Measurements from ENCODE around the gene CLSTN3. TPM values are rescaled to one million over a fixed set of nuclear protein-coding genes. Genes with fewer than 3 reads are reported as not detected.

CLSTN3 gene
- total RNA-seq, 2 donors from 2014 or later: 27.5 to 64.9 TPM

- WGBS, 2 donors: 84 to 89% methylated on average over 3 of the region's 3 CpGs
- H3K9me3 ChIP-seq: no peaks in the 10 kb centered on the region
Observed at GRCh38 chr12:7206691-7207090, 76.5 kb downstream of the CLSTN3 start.

DNA sequence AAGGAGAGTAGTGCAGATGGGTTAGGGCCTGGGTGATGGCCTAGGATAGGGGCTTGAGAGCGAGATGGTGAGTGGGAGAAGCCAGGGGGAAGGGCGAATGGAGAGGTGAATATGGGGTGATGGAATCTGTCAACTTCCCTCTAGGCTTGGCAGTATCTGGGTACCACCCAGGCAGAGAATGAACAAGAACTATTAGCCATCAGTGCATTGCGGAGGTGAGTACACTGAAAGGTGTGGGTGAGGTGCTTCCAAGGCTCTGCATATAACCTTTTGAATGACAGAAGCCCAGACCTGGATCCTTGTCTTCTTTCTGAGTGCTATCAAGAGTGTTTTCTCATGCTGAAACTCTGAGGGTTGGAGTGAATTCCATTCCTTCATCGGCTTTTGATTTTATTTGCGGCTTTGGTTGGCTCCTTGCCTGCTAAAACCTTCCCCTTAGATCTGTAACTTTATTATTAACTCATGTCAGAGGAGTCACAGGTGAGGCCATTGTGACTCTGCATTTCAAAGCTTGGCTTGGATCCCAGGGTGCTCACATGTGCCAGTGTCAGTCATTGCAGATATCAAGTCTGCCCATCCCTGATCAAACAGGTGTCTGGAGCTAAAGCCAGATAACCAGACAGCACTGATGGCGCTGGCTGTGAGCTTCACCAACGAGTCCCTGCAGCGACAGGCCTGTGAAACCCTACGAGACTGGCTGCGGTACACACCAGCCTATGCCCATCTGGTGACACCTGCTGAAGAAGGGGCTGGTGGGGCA lies 77.9 kb downstream of the CLSTN3 start:
- Histone ChIP-seq H3K36me3 (replicated peaks in 1 of 2; ENCODE audit: insufficient read depth in 1 of 2, low read depth in 2 of 2) (peaks cover 17 to 43% of the 10 kb centered on the region in 2 donors), H3K9me3 (no peaks in the 10 kb centered on the region), H3K4me1 (no peaks in the 10 kb centered on the region), H3K27me3 (no peaks in the 10 kb centered on the region), H3K4me3 (no peak overlapping the region), H3K27ac (no peak overlapping the region)
- TF ChIP-seq, protein P1, sequence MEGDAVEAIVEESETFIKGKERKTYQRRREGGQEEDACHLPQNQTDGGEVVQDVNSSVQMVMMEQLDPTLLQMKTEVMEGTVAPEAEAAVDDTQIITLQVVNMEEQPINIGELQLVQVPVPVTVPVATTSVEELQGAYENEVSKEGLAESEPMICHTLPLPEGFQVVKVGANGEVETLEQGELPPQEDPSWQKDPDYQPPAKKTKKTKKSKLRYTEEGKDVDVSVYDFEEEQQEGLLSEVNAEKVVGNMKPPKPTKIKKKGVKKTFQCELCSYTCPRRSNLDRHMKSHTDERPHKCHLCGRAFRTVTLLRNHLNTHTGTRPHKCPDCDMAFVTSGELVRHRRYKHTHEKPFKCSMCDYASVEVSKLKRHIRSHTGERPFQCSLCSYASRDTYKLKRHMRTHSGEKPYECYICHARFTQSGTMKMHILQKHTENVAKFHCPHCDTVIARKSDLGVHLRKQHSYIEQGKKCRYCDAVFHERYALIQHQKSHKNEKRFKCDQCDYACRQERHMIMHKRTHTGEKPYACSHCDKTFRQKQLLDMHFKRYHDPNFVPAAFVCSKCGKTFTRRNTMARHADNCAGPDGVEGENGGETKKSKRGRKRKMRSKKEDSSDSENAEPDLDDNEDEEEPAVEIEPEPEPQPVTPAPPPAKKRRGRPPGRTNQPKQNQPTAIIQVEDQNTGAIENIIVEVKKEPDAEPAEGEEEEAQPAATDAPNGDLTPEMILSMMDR (IDR thresholded peaks at IDR 0.05): no peak
- TF ChIP-seq POLR2A (IDR thresholded peaks at IDR 0.05): no peak
- intact Hi-C loops (cut with DNase I): no loop called here
- no peak for DNase-seq
- 90 to 97% methylated on average over 7 to 10 of the region's 10 CpGs for WGBS, 2 donors
- no peak for ATAC-seq

More at GRCh38 chr12:7206691-7207090, 76.5 kb downstream of the CLSTN3 start:
- H3K27me3 ChIP-seq: no peaks in the 10 kb centered on the region
- no peaks in the 10 kb centered on the region for H3K4me1 ChIP-seq
- peaks cover 17 to 49% of the 10 kb centered on the region in 2 donors for H3K36me3 ChIP-seq (replicated peaks in 1 of 2; ENCODE audit: insufficient read depth in 1 of 2, low read depth in 2 of 2)
- ATAC-seq: no peak
- no peak overlapping the region for H3K4me3 ChIP-seq
- intact Hi-C loops (cut with DNase I): no loop called here
- DNase-seq: no peak
- TF ChIP-seq POLR2A (IDR thresholded peaks at IDR 0.05): no peak
- TF ChIP-seq, protein P1 (IDR thresholded peaks at IDR 0.05): no peak
- no peak overlapping the region for H3K27ac ChIP-seq

Small RNA genes lying within 50 kb of the gene (small RNA-seq; reads per million reads assigned to genes)
- gene RNU6-485P: not detected

Other genes starting within 250 kb of the CLSTN3 start
- 10 to 100 TPM in 1 of 2 donors, 1 to 10 TPM in 1; 7.0 to 21.1 TPM for gene LRRC23, start 225.5 kb upstream of the CLSTN3 start, total RNA-seq
- gene ENO2, start 215.8 kb upstream of the CLSTN3 start, total RNA-seq: 10 to 100 TPM in 1 of 2 donors, 1 to 10 TPM in 1; 4.4 to 11.9 TPM
- gene ATN1, start 202.4 kb upstream of the CLSTN3 start, total RNA-seq: 10 to 100 TPM; 36.1 to 86.7 TPM
- gene RNU7-1, start 186.6 kb upstream of the CLSTN3 start, total RNA-seq: not detected
- gene C12orf57, start 186.3 kb upstream of the CLSTN3 start, total RNA-seq: 100 to 1,000 TPM; 219 to 302 TPM
- gene PTPN6, start 179.0 kb upstream of the CLSTN3 start, total RNA-seq: 10 to 100 TPM; 18.4 to 19.4 TPM
- 100 to 1,000 TPM in 1 of 2 donors, 10 to 100 TPM in 1; 83.4 to 125 TPM for gene PHB2, start 159.7 kb upstream of the CLSTN3 start, total RNA-seq
- gene EMG1, start 159.5 kb upstream of the CLSTN3 start, total RNA-seq: 10 to 100 TPM in 1 of 2 donors, 1 to 10 TPM in 1; 8.3 to 15.5 TPM
- gene LPCAT3, start 111.9 kb upstream of the CLSTN3 start, total RNA-seq: 10 to 100 TPM; 21.5 to 39.6 TPM
- 100 to 1,000 TPM; 105 to 157 TPM for gene C1S, start 69.7 kb upstream of the CLSTN3 start, total RNA-seq
- 100 to 1,000 TPM; 113 to 133 TPM for gene C1R, start 37.9 kb upstream of the CLSTN3 start, total RNA-seq
- gene C1RL, start 21.2 kb upstream of the CLSTN3 start, total RNA-seq: 10 to 100 TPM; 64.6 to 99.6 TPM
- 1 to 10 TPM in 1 of 2 donors, not detected in 1; 1.3 TPM for gene RBP5, start 1.5 kb upstream of the CLSTN3 start, total RNA-seq
- gene PEX5, start 59.3 kb downstream of the CLSTN3 start, total RNA-seq: 10 to 100 TPM; 33.5 to 67.9 TPM
- gene ACSM4, start 173.7 kb downstream of the CLSTN3 start, total RNA-seq: not detected